HepG2 (cell line): ENCODE results near the gene NLGN2. TPM values are rescaled to one million over a fixed set of nuclear protein-coding genes. Genes with fewer than 3 reads are reported as not detected.

Experiments
- ATAC-seq: fragments of 200-7000 bp; cut with Tn5 transposase; 3 replicates; pipeline ENCODE4 v1.9.1; 2020; ENCODE audit warnings: mild to moderate bottlenecking, moderate library complexity
- BruUV-seq: library from RNA; stranded (reverse); fragments of 400-500 nt; replicated peaks from 2 replicates; lab custom pipeline; 2021; lab: Mats Ljungman, UMichigan
- CTCF ChIA-PET: fragments of 300-600 bp; formaldehyde crosslinking; extraction: SDS; loops from one replicate; lab custom pipeline; 2021; ENCODE audit warnings: low total read pairs, inconsistent platforms, low intra/inter-chr PET ratio; lab: Yijun Ruan, JAX
- POLR2A ChIA-PET: fragments of 350-600 bp; sonication (Branson Sonifier 250); formaldehyde crosslinking; loops from one replicate; lab custom pipeline; 2020; ENCODE audit warnings: antibody characterized with exemption, inconsistent platforms; lab: Yijun Ruan, JAX
- DNase-seq: peaks from one replicate; pipeline ENCODE4 v3.0.0-alpha.2; 2015; ENCODE audit warnings: low spot score
- FAIRE-seq: peaks from 3 replicates; lab custom pipeline; 2011; peaks lifted over from hg19 to GRCh38; lab: Jason Lieb, UNC
- H2AFZ ChIP-seq: one replicate; pipeline ENCODE4 v1.6.1; 2011; ENCODE audit warnings: low read length, inconsistent platforms
- H3K27ac ChIP-seq: fragments of 300-600 bp; 3 replicates; pipeline ENCODE4 v1.8.0; 2011; ENCODE audit warnings: mixed run types, mild to moderate bottlenecking, mixed read lengths, low read length, inconsistent platforms; ENCODE audit not compliant: insufficient read depth; ENCODE audit errors: extremely low read length
- H3K27me3 ChIP-seq, 2 experiments: fragments of 200-600 bp in 1 of 2; 2 replicates in 1 of 2; 3 replicates in 1 of 2; pipeline versions ENCODE4 v1.6.0 to v1.8.0; 2011; ENCODE audit warnings: low read length in 2 of 2, mild to moderate bottlenecking in 2 of 2, moderate library complexity in 2 of 2, inconsistent platforms in 1 of 2; ENCODE audit not compliant: insufficient read depth in 2 of 2, control insufficient read depth in 1 of 2
- H3K36me3 ChIP-seq, 2 experiments: fragments of 200-600 bp in 1 of 2; replicated peaks in 1 of 2; 2 replicates in 1 of 2; 3 replicates in 1 of 2; pipeline versions ENCODE4 v1.5.1 to v1.8.0; 2011; ENCODE audit warnings: low read length in 2 of 2, inconsistent platforms in 1 of 2; ENCODE audit not compliant: insufficient read depth in 2 of 2, control insufficient read depth in 1 of 2
- H3K4me1 ChIP-seq: 2 replicates; pipeline ENCODE4 v1.5.1; 2012; ENCODE audit warnings: low read length, inconsistent platforms; ENCODE audit not compliant: insufficient read depth
- H3K4me2 ChIP-seq: 2 replicates; pipeline ENCODE4 v1.6.0; 2011; ENCODE audit warnings: low read depth, low read length, inconsistent platforms
- H3K4me3 ChIP-seq, 3 experiments: fragments of 200-600 bp in 1 of 3; sonication (generic), shearing (Covaris generic) in 1 of 3; replicated peaks in 1 of 3; 2 replicates each; pipeline ENCODE4 v1.5.1; 2011 to 2016; ENCODE audit warnings: low read length in 3 of 3, inconsistent platforms in 2 of 3, low read depth in 2 of 3, mild to moderate bottlenecking in 2 of 3, control low read depth in 1 of 3, mixed read lengths in 1 of 3; ENCODE audit not compliant: insufficient read depth in 1 of 3
- H3K79me2 ChIP-seq: one replicate; pipeline ENCODE4 v1.6.1; 2011; ENCODE audit warnings: low read length, inconsistent platforms; ENCODE audit not compliant: insufficient read depth
- H3K9ac ChIP-seq: 2 replicates; pipeline ENCODE4 v1.6.0; 2011; ENCODE audit warnings: mild to moderate bottlenecking, low read depth, low read length, inconsistent platforms; ENCODE audit not compliant: insufficient read depth
- H3K9me3 ChIP-seq: 2 replicates; pipeline ENCODE4 v1.5.1; 2012; ENCODE audit warnings: mild to moderate bottlenecking, low read length
- H4K20me1 ChIP-seq: 2 replicates; pipeline ENCODE4 v1.6.0; 2011; ENCODE audit warnings: inconsistent platforms, mild to moderate bottlenecking, low read length, moderate library complexity; ENCODE audit not compliant: insufficient read depth
- ATF1 ChIP-seq: IDR thresholded peaks from 2 replicates; pipeline ENCODE4 v1.6.1; 2016; ENCODE audit warnings: mild to moderate bottlenecking, control low read depth
- ATF7 ChIP-seq, 2 experiments: fragments of 450-650 bp in 1 of 2; sonication (generic) in 1 of 2; formaldehyde crosslinking in 1 of 2; IDR thresholded peaks; 2 replicates each; pipeline versions ENCODE4 v1.4.0 to v1.6.1; 2016 to 2020; ENCODE audit warnings: antibody characterized with exemption in 1 of 2, mild to moderate bottlenecking in 1 of 2, missing genetic modification reagents in 1 of 2
- DNMT3B ChIP-seq: conservative IDR thresholded peaks from 2 replicates; pipeline ENCODE4 v1.6.1; 2016; ENCODE audit warnings: missing biosample characterization, control low read depth
- ELF3 ChIP-seq: IDR thresholded peaks from 2 replicates; pipeline ENCODE4 v1.6.1; 2016; ENCODE audit warnings: missing genetic modification reagents, missing compliant biosample characterization
- GFI1 ChIP-seq: sonication (generic); formaldehyde crosslinking; IDR thresholded peaks from 2 replicates; pipeline ENCODE4 v1.5.0; 2020; ENCODE audit warnings: missing genetic modification reagents, mild to moderate bottlenecking, borderline replicate concordance
- GPN1 ChIP-seq: sonication (generic); formaldehyde crosslinking; IDR thresholded peaks from 2 replicates; pipeline ENCODE4 v1.5.1; 2020; ENCODE audit warnings: missing genetic modification reagents, borderline replicate concordance
- HNRNPLL ChIP-seq: fragments of 200-400 bp; formaldehyde crosslinking; IDR thresholded peaks from 2 replicates; pipeline ENCODE4 v1.6.1; 2017; ENCODE audit warnings: mild to moderate bottlenecking, low read depth, low read length; ENCODE audit not compliant: poor library complexity, severe bottlenecking
- IRX3 ChIP-seq: sonication (generic); formaldehyde crosslinking; IDR thresholded peaks from 2 replicates; pipeline ENCODE4 v1.8.1; 2023; ENCODE audit warnings: mild to moderate bottlenecking, low read depth, missing genetic modification reagents, borderline replicate concordance
- KAT8 ChIP-seq: IDR thresholded peaks from 2 replicates; pipeline ENCODE4 v1.6.1; 2016; ENCODE audit warnings: missing genetic modification reagents, missing compliant biosample characterization
- NONO ChIP-seq, 2 experiments: fragments of 450-650 bp in 1 of 2; sonication (generic) in 1 of 2; formaldehyde crosslinking in 1 of 2; IDR thresholded peaks in 1 of 2; conservative IDR thresholded peaks in 1 of 2; 2 replicates each; pipeline versions ENCODE4 v1.6.1 to v1.8.0; 2017 to 2022; ENCODE audit warnings: mild to moderate bottlenecking in 1 of 2, missing genetic modification reagents in 1 of 2, moderate library complexity in 1 of 2
- PATZ1 ChIP-seq: sonication (generic); formaldehyde crosslinking; IDR thresholded peaks from 2 replicates; pipeline ENCODE4 v1.4.0; 2020; ENCODE audit warnings: missing genetic modification reagents
- TMF1 ChIP-seq: sonication (generic); formaldehyde crosslinking; IDR thresholded peaks from 2 replicates; pipeline ENCODE4 v1.8.1; 2022; ENCODE audit warnings: low read depth, missing genetic modification reagents
- YEATS2 ChIP-seq: sonication (generic); formaldehyde crosslinking; IDR thresholded peaks from 2 replicates; pipeline ENCODE4 v1.4.0; 2020; ENCODE audit warnings: missing genetic modification reagents, borderline replicate concordance
- ZNF17 ChIP-seq: sonication (generic); formaldehyde crosslinking; IDR thresholded peaks from 2 replicates; pipeline ENCODE4 v1.5.0; 2020; ENCODE audit warnings: mild to moderate bottlenecking, missing genetic modification reagents
- ZNF256 ChIP-seq: sonication (generic); formaldehyde crosslinking; conservative IDR thresholded peaks from 2 replicates; pipeline ENCODE4 v1.4.0; 2020; ENCODE audit warnings: missing genetic modification reagents
- ZNF563 ChIP-seq: sonication (generic); formaldehyde crosslinking; IDR thresholded peaks from 2 replicates; pipeline ENCODE4 v1.8.0; 2022; ENCODE audit warnings: mild to moderate bottlenecking, moderate library complexity, missing genetic modification reagents
- ZNF720 ChIP-seq: sonication (generic); formaldehyde crosslinking; IDR thresholded peaks from 2 replicates; pipeline ENCODE4 v1.4.0; 2020; ENCODE audit warnings: missing genetic modification reagents
- ZNF850 ChIP-seq: sonication (generic); formaldehyde crosslinking; conservative IDR thresholded peaks from 2 replicates; pipeline ENCODE4 v1.9.0; 2021; ENCODE audit warnings: mild to moderate bottlenecking, missing genetic modification reagents
- ZNF883 ChIP-seq: sonication (generic); formaldehyde crosslinking; IDR thresholded peaks from 2 replicates; pipeline ENCODE4 v1.5.1; 2020; ENCODE audit warnings: mild to moderate bottlenecking, missing genetic modification reagents; ENCODE audit errors: not compliant biosample characterization
- WGBS: methylation state at CpG from one replicate; pipeline ENCODE4 v1.1.6; 2017; ENCODE audit warnings: low lambda C conversion rate; 5-methylcytosine and 5-hydroxymethylcytosine counted together
- in situ Hi-C: cut with HindIII; loops from 2 replicates; pipeline ENCODE4 v1.10.0; 2017; ENCODE audit warnings: low pct_unique_long_range_greater_than_20kb; ENCODE audit not compliant: extremely low pct_ligation_motif_present
- intact Hi-C: fragments of 100-400 bp; cut with micrococcal nuclease; formaldehyde crosslinking; loops from one replicate; pipeline ENCODE4 v1.10.0; 2022; ENCODE audit not compliant: unreplicated experiment
- polyA plus RNA-seq, 8 experiments: library from polyadenylated mRNA; depleted of rRNA in 3 of 8; stranded (reverse) in 7 of 8; unstranded in 1 of 8; fragments of >200 nt; fragmentation: Illumina TruSeq in 4 of 8; extraction: Trizol in 4 of 8; gene quantifications; 2 replicates each; pipeline versions ENCODE4 v1.2.1 to v1.2.3, GENCODE V29; 2011 to 2016; ENCODE audit warnings: low read depth in 4 of 8, missing spikeins in 1 of 8, mixed read lengths in 1 of 8; ENCODE audit not compliant: insufficient read depth in 1 of 8
- total RNA-seq, 5 experiments: library from RNA; depleted of rRNA; stranded (reverse); fragments of >200 nt; fragmentation: Illumina TruSeq; extraction: Trizol; gene quantifications; 2 replicates each; pipeline ENCODE4 v1.2.3, GENCODE V29; 2016; ENCODE audit warnings: low read depth in 1 of 5

NLGN2 gene
- total and polyA plus RNA-seq, 2 of the 13 experiments (the other 11 are each of a cell fraction or from before 2014, with no cell fraction given) = 1.9 to 11.0 TPM

GRCh38 chr17:7468804-7469389, 61.3 kb downstream of the NLGN2 start:
- Histone ChIP-seq H3K4me3 (no peak overlapping the region), H3K4me2 (no peak overlapping the region), H3K79me2 (peaks cover 16% of the 10 kb centered on the region), H3K36me3 (peaks cover 0 to 2% of the 10 kb centered on the region in 2 experiments; a peak in 3 of 5 replicates), H3K4me1 (peaks cover 31% of the 10 kb centered on the region), H4K20me1 (peaks cover 8% of the 10 kb centered on the region; the same call in 1 of the 2 replicates), H3K9me3 (no peaks in the 10 kb centered on the region), H3K27ac (no peak overlapping the region), H2AFZ (no peak overlapping the region), H3K27me3 (no peaks in the 10 kb centered on the region), H3K9ac (no peak overlapping the region)
- no peak for FAIRE-seq
- ChIA-PET POLR2A (interaction anchor here (1.7 kb wide), 1 partner anchor 15 kb away, joined by 4 read pairs; the partner anchor contains the start of gene POLR2A), CTCF (no interaction called here)
- intact Hi-C loops (no loop called here), in situ Hi-C loops (no loop called here)
- no peak for TF ChIP-seq ATF7 (IDR thresholded peaks at IDR 0.05)
- no peak for TF ChIP-seq ATF7 (CRISPR knock-in tag; IDR thresholded peaks at IDR 0.05)
- TF ChIP-seq TMF1 (CRISPR knock-in tag) = no peak
- TF ChIP-seq ELF3 (CRISPR knock-in tag) = no peak
- no peak for TF ChIP-seq GFI1 (CRISPR knock-in tag)
- TF ChIP-seq GPN1 (CRISPR knock-in tag) = no peak
- TF ChIP-seq YEATS2 (CRISPR knock-in tag) = no peak
- TF ChIP-seq ZNF17 (CRISPR knock-in tag) = no peak
- no peak for TF ChIP-seq ZNF850
- no peak for TF ChIP-seq DNMT3B (CRISPR knock-in tag)
- no peak for TF ChIP-seq IRX3 (CRISPR knock-in tag)
- TF ChIP-seq HNRNPLL = no peak
- no peak for TF ChIP-seq KAT8 (CRISPR knock-in tag)
- TF ChIP-seq PATZ1 (CRISPR knock-in tag) = no peak
- TF ChIP-seq ZNF883 (CRISPR knock-in tag) = no peak
- no peak for TF ChIP-seq ZNF720 (CRISPR knock-in tag)
- no peak for TF ChIP-seq ZNF256 (CRISPR knock-in tag)
- no peak for TF ChIP-seq ATF1 (CRISPR knock-in tag)
- no peak for TF ChIP-seq ZNF563 (CRISPR knock-in tag)
- TF ChIP-seq NONO (IDR thresholded peaks at IDR 0.05) = no peak
- no peak for TF ChIP-seq NONO (CRISPR knock-in tag; conservative IDR thresholded peaks at IDR 0.05)
- no peak for DNase-seq
- BruUV-seq = no TSS peak
- ATAC-seq = no peak
- 63% methylated on average over 11 of the region's 12 CpGs for WGBS
